Panc1 (cell line): Measurements from ENCODE around the gene CCDC159. TPM values are rescaled to one million over a fixed set of nuclear protein-coding genes. Genes with fewer than 3 reads are reported as not detected.

Source experiments
- ATAC-seq: fragments of 200-7000 bp; cut with Tn5 transposase; 2 replicates; pipeline ENCODE4 v1.9.1; 2020; ENCODE audit warnings: mild to moderate bottlenecking, moderate library complexity
- BruUV-seq: library from RNA; stranded (reverse); fragments of 400-500 nt; replicated peaks from 2 replicates; lab custom pipeline; 2021; lab: Mats Ljungman, UMichigan
- CTCF ChIA-PET: fragments of 300-600 bp; sonication (Branson Sonifier 250); formaldehyde crosslinking; loops from one replicate; lab custom pipeline; 2022; ENCODE audit warnings: antibody characterized with exemption; lab: Charles Lee
- POLR2A ChIA-PET: fragments of 300-600 bp; sonication (Branson Sonifier 250); formaldehyde crosslinking; loops from one replicate; lab custom pipeline; 2022; ENCODE audit warnings: antibody characterized with exemption; lab: Charles Lee
- DNase-seq: peaks from one replicate; pipeline ENCODE4 v3.0.0-alpha.2; 2010; ENCODE audit warnings: low read depth, low spot score
- H3K27ac ChIP-seq: 2 replicates; pipeline ENCODE4 v1.5.1; 2011; ENCODE audit warnings: mild to moderate bottlenecking, low read length, inconsistent platforms
- H3K27me3 ChIP-seq: fragments of 200-500 bp; sonication (Bioruptor generic); 2 replicates; pipeline ENCODE4 v1.6.0; 2014; ENCODE audit warnings: low read length, inconsistent platforms; ENCODE audit not compliant: control insufficient read depth, insufficient read depth
- H3K36me3 ChIP-seq: fragments of 200-500 bp; sonication (Bioruptor generic); 2 replicates; pipeline ENCODE4 v1.5.1; 2014; ENCODE audit warnings: inconsistent platforms, mild to moderate bottlenecking, low read length, moderate library complexity; ENCODE audit not compliant: control insufficient read depth, insufficient read depth
- H3K4me1 ChIP-seq: 2 replicates; pipeline ENCODE4 v1.5.1; 2011; ENCODE audit warnings: inconsistent platforms, mild to moderate bottlenecking, low read length, moderate library complexity; ENCODE audit not compliant: control insufficient read depth, insufficient read depth
- H3K4me3 ChIP-seq, 2 experiments: 2 replicates each; pipeline ENCODE4 v1.5.1; 2011 to 2012; ENCODE audit warnings: low read depth in 2 of 2, low read length in 2 of 2, mild to moderate bottlenecking in 2 of 2, inconsistent platforms in 1 of 2, moderate library complexity in 1 of 2
- H3K9me3 ChIP-seq: fragments of 200-500 bp; sonication (Bioruptor generic); 2 replicates; pipeline ENCODE4 v1.5.1; 2014; ENCODE audit warnings: low read depth, mild to moderate bottlenecking, inconsistent platforms, low read length, moderate library complexity; ENCODE audit not compliant: control insufficient read depth, insufficient read depth
- POLR2AphosphoS5 ChIP-seq: IDR thresholded peaks from 2 replicates; pipeline ENCODE4 v1.6.1; 2012; ENCODE audit warnings: mild to moderate bottlenecking, low read depth, low read length, moderate library complexity
- SIN3A ChIP-seq: IDR thresholded peaks from 2 replicates; pipeline ENCODE4 v1.6.1; 2012; ENCODE audit warnings: low read depth, mild to moderate bottlenecking, low read length, moderate library complexity, borderline replicate concordance; ENCODE audit not compliant: insufficient read depth
- TCF7L2 ChIP-seq: IDR thresholded peaks from 2 replicates; pipeline ENCODE4 v1.6.1; 2011; ENCODE audit warnings: mild to moderate bottlenecking, low read depth, low read length, inconsistent platforms
- in situ Hi-C: cut with HindIII; loops from 2 replicates; pipeline ENCODE4 v1.10.0; 2016; ENCODE audit warnings: low sequenced_read_pairs, low pct_unique_long_range_greater_than_20kb
- intact Hi-C: fragments of 100-400 bp; cut with micrococcal nuclease; formaldehyde crosslinking; loops from one replicate; pipeline ENCODE4 v1.10.0; 2022; ENCODE audit not compliant: unreplicated experiment
- total RNA-seq: library from RNA; stranded (reverse); gene quantifications from one replicate; pipeline ENCODE4 v1.2.1, GENCODE V29; 2021; ENCODE audit not compliant: unreplicated experiment
- TF ChIP-seq, protein P1 (sequence below), 2 experiments: IDR thresholded peaks; 2 replicates each; pipeline ENCODE4 v1.6.1; 2011 to 2012; ENCODE audit warnings: low read depth in 2 of 2, control low read depth in 1 of 2, low read length in 1 of 2, mild to moderate bottlenecking in 1 of 2, moderate library complexity in 1 of 2; ENCODE audit not compliant: insufficient read depth in 1 of 2
- TF ChIP-seq, protein P2 (sequence below): fragments of 450-650 bp; IDR thresholded peaks from 2 replicates; pipeline ENCODE4 v1.5.1; 2017; ENCODE audit warnings: mild to moderate bottlenecking

The CCDC159 gene
- total RNA-seq, 1 experiment from 2014 or later: 46.6 TPM

DNA sequence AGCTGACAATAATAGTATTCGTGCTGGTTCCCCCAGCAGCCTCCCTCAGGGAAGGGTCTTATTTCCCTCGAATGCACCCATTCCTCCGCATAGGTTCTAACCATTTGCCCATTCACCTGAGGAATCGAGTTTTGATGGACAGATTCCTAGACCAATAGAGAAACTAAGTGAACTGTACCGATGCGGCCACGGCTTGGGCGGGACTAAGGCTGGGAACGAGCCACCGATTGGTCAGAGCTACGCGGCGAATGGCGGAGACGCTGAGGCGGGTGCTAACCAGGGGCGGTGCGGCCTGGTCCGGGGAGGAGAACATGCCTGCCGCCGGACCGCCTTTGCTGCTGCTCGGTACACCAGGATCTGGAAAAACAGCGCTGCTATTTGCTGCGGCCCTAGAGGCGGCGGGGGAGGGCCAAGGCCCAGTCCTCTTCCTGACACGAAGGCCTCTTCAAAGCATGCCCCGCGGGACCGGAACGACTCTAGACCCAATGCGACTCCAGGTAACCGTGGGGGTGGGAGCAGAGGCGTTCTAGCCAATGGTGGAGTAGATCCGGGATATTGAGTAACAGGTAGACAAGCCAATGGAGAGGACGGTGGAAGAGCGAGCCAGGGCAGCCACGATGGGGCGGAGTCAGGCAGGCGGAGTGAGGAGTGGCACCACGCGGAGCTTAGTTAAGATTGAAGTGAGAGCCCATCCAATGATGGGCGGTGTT, 28.3 kb downstream of the CCDC159 start, which contains the start of gene SWSAP1:
Gene SWSAP1 (plus strand): TSS at position 234 of the 710 bp plus-strand sequence. CDS start 15 bp downstream, at position 249.
- Histone ChIP-seq H3K4me3 (peak within 1 kb of the TSS; percentile 62 to 73), H3K27me3 (no peaks in the 10 kb centered on the region), H3K27ac (peak within 1 kb of the TSS; percentile 88), H3K36me3 (no peaks in the 10 kb centered on the region), H3K9me3 (no peaks in the 10 kb centered on the region), H3K4me1 (peaks cover 29% of the 10 kb centered on the region)
- ATAC-seq (peak; percentile 94), DNase-seq (peak; percentile 97)
- TF ChIP-seq SIN3A (no peak), POLR2AphosphoS5 (peak; percentile 77), TCF7L2 (peak; percentile 95)
- TF ChIP-seq, protein P1, sequence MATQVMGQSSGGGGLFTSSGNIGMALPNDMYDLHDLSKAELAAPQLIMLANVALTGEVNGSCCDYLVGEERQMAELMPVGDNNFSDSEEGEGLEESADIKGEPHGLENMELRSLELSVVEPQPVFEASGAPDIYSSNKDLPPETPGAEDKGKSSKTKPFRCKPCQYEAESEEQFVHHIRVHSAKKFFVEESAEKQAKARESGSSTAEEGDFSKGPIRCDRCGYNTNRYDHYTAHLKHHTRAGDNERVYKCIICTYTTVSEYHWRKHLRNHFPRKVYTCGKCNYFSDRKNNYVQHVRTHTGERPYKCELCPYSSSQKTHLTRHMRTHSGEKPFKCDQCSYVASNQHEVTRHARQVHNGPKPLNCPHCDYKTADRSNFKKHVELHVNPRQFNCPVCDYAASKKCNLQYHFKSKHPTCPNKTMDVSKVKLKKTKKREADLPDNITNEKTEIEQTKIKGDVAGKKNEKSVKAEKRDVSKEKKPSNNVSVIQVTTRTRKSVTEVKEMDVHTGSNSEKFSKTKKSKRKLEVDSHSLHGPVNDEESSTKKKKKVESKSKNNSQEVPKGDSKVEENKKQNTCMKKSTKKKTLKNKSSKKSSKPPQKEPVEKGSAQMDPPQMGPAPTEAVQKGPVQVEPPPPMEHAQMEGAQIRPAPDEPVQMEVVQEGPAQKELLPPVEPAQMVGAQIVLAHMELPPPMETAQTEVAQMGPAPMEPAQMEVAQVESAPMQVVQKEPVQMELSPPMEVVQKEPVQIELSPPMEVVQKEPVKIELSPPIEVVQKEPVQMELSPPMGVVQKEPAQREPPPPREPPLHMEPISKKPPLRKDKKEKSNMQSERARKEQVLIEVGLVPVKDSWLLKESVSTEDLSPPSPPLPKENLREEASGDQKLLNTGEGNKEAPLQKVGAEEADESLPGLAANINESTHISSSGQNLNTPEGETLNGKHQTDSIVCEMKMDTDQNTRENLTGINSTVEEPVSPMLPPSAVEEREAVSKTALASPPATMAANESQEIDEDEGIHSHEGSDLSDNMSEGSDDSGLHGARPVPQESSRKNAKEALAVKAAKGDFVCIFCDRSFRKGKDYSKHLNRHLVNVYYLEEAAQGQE (IDR thresholded peaks at IDR 0.05; ENCODE audit: insufficient read depth in 1 of 2, low read depth in 2 of 2, low read length in 1 of 2): no peak
- TF ChIP-seq, protein P2, sequence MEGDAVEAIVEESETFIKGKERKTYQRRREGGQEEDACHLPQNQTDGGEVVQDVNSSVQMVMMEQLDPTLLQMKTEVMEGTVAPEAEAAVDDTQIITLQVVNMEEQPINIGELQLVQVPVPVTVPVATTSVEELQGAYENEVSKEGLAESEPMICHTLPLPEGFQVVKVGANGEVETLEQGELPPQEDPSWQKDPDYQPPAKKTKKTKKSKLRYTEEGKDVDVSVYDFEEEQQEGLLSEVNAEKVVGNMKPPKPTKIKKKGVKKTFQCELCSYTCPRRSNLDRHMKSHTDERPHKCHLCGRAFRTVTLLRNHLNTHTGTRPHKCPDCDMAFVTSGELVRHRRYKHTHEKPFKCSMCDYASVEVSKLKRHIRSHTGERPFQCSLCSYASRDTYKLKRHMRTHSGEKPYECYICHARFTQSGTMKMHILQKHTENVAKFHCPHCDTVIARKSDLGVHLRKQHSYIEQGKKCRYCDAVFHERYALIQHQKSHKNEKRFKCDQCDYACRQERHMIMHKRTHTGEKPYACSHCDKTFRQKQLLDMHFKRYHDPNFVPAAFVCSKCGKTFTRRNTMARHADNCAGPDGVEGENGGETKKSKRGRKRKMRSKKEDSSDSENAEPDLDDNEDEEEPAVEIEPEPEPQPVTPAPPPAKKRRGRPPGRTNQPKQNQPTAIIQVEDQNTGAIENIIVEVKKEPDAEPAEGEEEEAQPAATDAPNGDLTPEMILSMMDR: no peak
- ChIA-PET POLR2A (interaction anchor here (0.5 to 1.4 kb wide), 2 partner anchors 30 to 114 kb away, joined by 4 to 8 read pairs; no protein-coding TSS in a partner anchor), CTCF (interaction anchor here (0.6 to 1.8 kb wide), 4 partner anchors 14 to 108 kb away, joined by 4 to 5 read pairs (median 5); no protein-coding TSS in a partner anchor)
- no TSS peak for BruUV-seq
- in situ Hi-C loops: no loop called here
- intact Hi-C loops: no loop called here

DNA sequence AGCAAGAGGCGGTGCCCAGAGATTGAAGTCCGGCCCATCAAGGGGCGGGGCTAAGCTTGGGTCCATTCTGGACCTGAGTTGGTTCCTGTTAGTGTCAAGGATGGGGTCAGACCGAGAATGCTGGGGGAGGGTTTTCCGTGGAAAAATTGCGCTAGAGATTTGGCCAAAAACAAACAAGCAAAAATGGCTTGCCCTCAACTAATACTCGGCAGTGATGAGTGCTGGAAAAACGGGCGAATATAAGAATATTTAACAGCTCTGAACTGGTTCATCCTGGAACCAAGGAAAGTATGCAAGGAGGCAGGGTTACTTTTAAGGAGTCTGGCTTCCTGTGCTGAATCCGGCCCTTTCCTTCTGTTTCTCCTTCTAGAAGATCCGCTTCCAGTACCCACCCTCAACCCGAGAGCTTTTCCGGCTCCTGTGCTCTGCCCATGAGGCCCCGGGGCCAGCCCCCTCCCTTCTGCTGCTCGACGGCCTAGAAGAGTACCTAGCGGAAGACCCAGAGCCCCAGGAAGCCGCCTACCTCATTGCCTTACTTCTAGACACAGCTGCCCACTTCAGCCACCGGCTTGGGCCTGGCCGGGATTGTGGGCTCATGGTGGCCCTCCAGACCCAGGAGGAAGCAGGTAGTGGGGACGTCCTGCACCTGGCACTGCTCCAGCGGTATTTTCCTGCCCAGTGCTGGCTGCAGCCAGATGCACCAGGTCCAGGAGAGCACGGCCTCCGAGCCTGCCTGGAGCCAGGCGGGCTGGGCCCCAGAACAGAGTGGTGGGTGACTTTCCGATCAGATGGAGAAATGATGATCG, 29.0 kb downstream of the CCDC159 start:
- in situ Hi-C loops (no loop called here), intact Hi-C loops (no loop called here)
- ChIA-PET POLR2A (interaction anchor here (1.4 kb wide), 1 partner anchor 30 kb away, joined by 8 read pairs; no protein-coding TSS in a partner anchor), CTCF (interaction anchor here (0.6 to 1.8 kb wide), 4 partner anchors 13 to 107 kb away, joined by 4 to 5 read pairs (median 5); no protein-coding TSS in a partner anchor)
- Histone ChIP-seq H3K36me3 (no peaks in the 10 kb centered on the region), H3K9me3 (no peaks in the 10 kb centered on the region), H3K27me3 (no peaks in the 10 kb centered on the region), H3K4me3 (peak overlapping the region; percentile 62 to 73), H3K4me1 (peaks cover 33% of the 10 kb centered on the region), H3K27ac (peak overlapping the region; percentile 83)
- TF ChIP-seq POLR2AphosphoS5: no peak
- no peak for TF ChIP-seq TCF7L2
- TF ChIP-seq, protein P2: no peak
- TF ChIP-seq, protein P1 (IDR thresholded peaks at IDR 0.05; ENCODE audit: insufficient read depth in 1 of 2, low read depth in 2 of 2, low read length in 1 of 2): no peak
- TF ChIP-seq SIN3A: no peak
- no peak for DNase-seq
- BruUV-seq: TSS peak; percentile 96
- peak; percentile 31 for ATAC-seq
